HepG2 (cell line): ENCODE measurements around the gene CASKIN2. TPM values are rescaled to one million over a fixed set of nuclear protein-coding genes. Genes with fewer than 3 reads are reported as not detected.
A peak's percentile ranks its signal among the peaks of the same experiment; 100 is the strongest.

Experiments used
- ATAC-seq: fragments of 200-7000 bp; cut with Tn5 transposase; 3 replicates; pipeline ENCODE4 v1.9.1; 2020; ENCODE audit warnings: mild to moderate bottlenecking, moderate library complexity
- BruUV-seq: library from RNA; stranded (reverse); fragments of 400-500 nt; replicated peaks from 2 replicates; lab custom pipeline; 2021; lab: Mats Ljungman, UMichigan
- CTCF ChIA-PET: fragments of 300-600 bp; formaldehyde crosslinking; extraction: SDS; loops from one replicate; lab custom pipeline; 2021; ENCODE audit warnings: low total read pairs, inconsistent platforms, low intra/inter-chr PET ratio; lab: Yijun Ruan, JAX
- POLR2A ChIA-PET: fragments of 350-600 bp; sonication (Branson Sonifier 250); formaldehyde crosslinking; loops from one replicate; lab custom pipeline; 2020; ENCODE audit warnings: antibody characterized with exemption, inconsistent platforms; lab: Yijun Ruan, JAX
- DNase-seq: peaks from one replicate; pipeline ENCODE4 v3.0.0-alpha.2; 2015; ENCODE audit warnings: low spot score
- FAIRE-seq: peaks from 3 replicates; lab custom pipeline; 2011; peaks lifted over from hg19 to GRCh38; lab: Jason Lieb, UNC
- H2AFZ ChIP-seq: one replicate; pipeline ENCODE4 v1.6.1; 2011; ENCODE audit warnings: low read length, inconsistent platforms
- H3K27ac ChIP-seq: fragments of 300-600 bp; 3 replicates; pipeline ENCODE4 v1.8.0; 2011; ENCODE audit warnings: mixed run types, mild to moderate bottlenecking, mixed read lengths, low read length, inconsistent platforms; ENCODE audit not compliant: insufficient read depth; ENCODE audit errors: extremely low read length
- H3K27me3 ChIP-seq, 2 experiments: fragments of 200-600 bp in 1 of 2; 2 replicates in 1 of 2; 3 replicates in 1 of 2; pipeline versions ENCODE4 v1.6.0 to v1.8.0; 2011; ENCODE audit warnings: low read length in 2 of 2, mild to moderate bottlenecking in 2 of 2, moderate library complexity in 2 of 2, inconsistent platforms in 1 of 2; ENCODE audit not compliant: insufficient read depth in 2 of 2, control insufficient read depth in 1 of 2
- H3K36me3 ChIP-seq, 2 experiments: fragments of 200-600 bp in 1 of 2; replicated peaks in 1 of 2; 2 replicates in 1 of 2; 3 replicates in 1 of 2; pipeline versions ENCODE4 v1.5.1 to v1.8.0; 2011; ENCODE audit warnings: low read length in 2 of 2, inconsistent platforms in 1 of 2; ENCODE audit not compliant: insufficient read depth in 2 of 2, control insufficient read depth in 1 of 2
- H3K4me1 ChIP-seq: 2 replicates; pipeline ENCODE4 v1.5.1; 2012; ENCODE audit warnings: low read length, inconsistent platforms; ENCODE audit not compliant: insufficient read depth
- H3K4me2 ChIP-seq: 2 replicates; pipeline ENCODE4 v1.6.0; 2011; ENCODE audit warnings: low read depth, low read length, inconsistent platforms
- H3K4me3 ChIP-seq, 3 experiments: fragments of 200-600 bp in 1 of 3; sonication (generic), shearing (Covaris generic) in 1 of 3; replicated peaks in 1 of 3; 2 replicates each; pipeline ENCODE4 v1.5.1; 2011 to 2016; ENCODE audit warnings: low read length in 3 of 3, inconsistent platforms in 2 of 3, low read depth in 2 of 3, mild to moderate bottlenecking in 2 of 3, control low read depth in 1 of 3, mixed read lengths in 1 of 3; ENCODE audit not compliant: insufficient read depth in 1 of 3
- H3K79me2 ChIP-seq: one replicate; pipeline ENCODE4 v1.6.1; 2011; ENCODE audit warnings: low read length, inconsistent platforms; ENCODE audit not compliant: insufficient read depth
- H3K9ac ChIP-seq: 2 replicates; pipeline ENCODE4 v1.6.0; 2011; ENCODE audit warnings: mild to moderate bottlenecking, low read depth, low read length, inconsistent platforms; ENCODE audit not compliant: insufficient read depth
- H3K9me3 ChIP-seq: 2 replicates; pipeline ENCODE4 v1.5.1; 2012; ENCODE audit warnings: mild to moderate bottlenecking, low read length
- H4K20me1 ChIP-seq: 2 replicates; pipeline ENCODE4 v1.6.0; 2011; ENCODE audit warnings: inconsistent platforms, mild to moderate bottlenecking, low read length, moderate library complexity; ENCODE audit not compliant: insufficient read depth
- CBX1 ChIP-seq: IDR thresholded peaks from one replicate; pipeline ENCODE4 v1.6.1; 2016; ENCODE audit warnings: antibody characterized with exemption, low read depth
- ETV6 ChIP-seq: sonication (generic); formaldehyde crosslinking; conservative IDR thresholded peaks from 2 replicates; pipeline ENCODE4 v1.4.0; 2020; ENCODE audit warnings: missing genetic modification reagents
- HDAC1 ChIP-seq: sonication (generic); formaldehyde crosslinking; IDR thresholded peaks from 2 replicates; pipeline ENCODE4 v1.5.1; 2020; ENCODE audit warnings: mild to moderate bottlenecking, missing genetic modification reagents
- HNRNPL ChIP-seq: fragments of 200-400 bp; formaldehyde crosslinking; IDR thresholded peaks from 2 replicates; pipeline ENCODE4 v1.6.1; 2017; ENCODE audit warnings: mild to moderate bottlenecking, low read depth, low read length
- HOXA3 ChIP-seq: sonication (generic); formaldehyde crosslinking; IDR thresholded peaks from 2 replicates; pipeline ENCODE4 v1.5.0; 2020; ENCODE audit warnings: missing genetic modification reagents
- MEIS1 ChIP-seq: sonication (generic); formaldehyde crosslinking; IDR thresholded peaks from 2 replicates; pipeline ENCODE4 v1.9.0; 2021; ENCODE audit warnings: mild to moderate bottlenecking, missing genetic modification reagents, moderate library complexity, borderline replicate concordance
- POLR2AphosphoS5 ChIP-seq: IDR thresholded peaks from 2 replicates; pipeline ENCODE4 v1.6.1; 2012; ENCODE audit warnings: low read depth, low read length
- RCOR2 ChIP-seq: IDR thresholded peaks from 2 replicates; pipeline ENCODE4 v1.6.1; 2016; ENCODE audit warnings: missing biosample characterization, missing genetic modification reagents
- SMAD1 ChIP-seq: sonication (generic); formaldehyde crosslinking; IDR thresholded peaks from 2 replicates; pipeline ENCODE4 v1.4.0; 2020; ENCODE audit warnings: missing genetic modification reagents, low read depth, mild to moderate bottlenecking, borderline replicate concordance
- SMARCE1 ChIP-seq: fragments of 450-650 bp; IDR thresholded peaks from 2 replicates; pipeline ENCODE4 v1.6.1; 2017; ENCODE audit warnings: borderline replicate concordance
- THYN1 ChIP-seq: sonication (generic); formaldehyde crosslinking; IDR thresholded peaks from 2 replicates; pipeline ENCODE4 v1.8.1; 2023; ENCODE audit warnings: low read depth, mild to moderate bottlenecking, moderate library complexity, missing genetic modification reagents, borderline replicate concordance
- ZKSCAN8 ChIP-seq: IDR thresholded peaks from 2 replicates; pipeline ENCODE4 v1.6.1; 2016; ENCODE audit warnings: borderline replicate concordance, missing genetic modification reagents, missing compliant biosample characterization
- ZNF121 ChIP-seq: sonication (generic); formaldehyde crosslinking; IDR thresholded peaks from 2 replicates; pipeline ENCODE4 v1.5.0; 2020; ENCODE audit warnings: mild to moderate bottlenecking, missing genetic modification reagents
- ZNF17 ChIP-seq: sonication (generic); formaldehyde crosslinking; IDR thresholded peaks from 2 replicates; pipeline ENCODE4 v1.5.0; 2020; ENCODE audit warnings: mild to moderate bottlenecking, missing genetic modification reagents
- ZNF382 ChIP-seq: sonication (generic); formaldehyde crosslinking; IDR thresholded peaks from 2 replicates; pipeline ENCODE4 v1.5.0; 2020; ENCODE audit warnings: missing genetic modification reagents, mild to moderate bottlenecking, borderline replicate concordance
- ZNF503 ChIP-seq: sonication (generic); formaldehyde crosslinking; IDR thresholded peaks from 2 replicates; pipeline ENCODE4 v1.4.0; 2020; ENCODE audit warnings: missing genetic modification reagents
- WGBS: methylation state at CpG from one replicate; pipeline ENCODE4 v1.1.6; 2017; ENCODE audit warnings: low lambda C conversion rate; 5-methylcytosine and 5-hydroxymethylcytosine counted together
- in situ Hi-C: cut with HindIII; loops from 2 replicates; pipeline ENCODE4 v1.10.0; 2017; ENCODE audit warnings: low pct_unique_long_range_greater_than_20kb; ENCODE audit not compliant: extremely low pct_ligation_motif_present
- intact Hi-C: fragments of 100-400 bp; cut with micrococcal nuclease; formaldehyde crosslinking; loops from one replicate; pipeline ENCODE4 v1.10.0; 2022; ENCODE audit not compliant: unreplicated experiment
- polyA plus RNA-seq, 8 experiments: library from polyadenylated mRNA; depleted of rRNA in 3 of 8; stranded (reverse) in 7 of 8; unstranded in 1 of 8; fragments of >200 nt; fragmentation: Illumina TruSeq in 4 of 8; extraction: Trizol in 4 of 8; gene quantifications; 2 replicates each; pipeline versions ENCODE4 v1.2.1 to v1.2.3, GENCODE V29; 2011 to 2016; ENCODE audit warnings: low read depth in 4 of 8, missing spikeins in 1 of 8, mixed read lengths in 1 of 8; ENCODE audit not compliant: insufficient read depth in 1 of 8
- total RNA-seq, 5 experiments: library from RNA; depleted of rRNA; stranded (reverse); fragments of >200 nt; fragmentation: Illumina TruSeq; extraction: Trizol; gene quantifications; 2 replicates each; pipeline ENCODE4 v1.2.3, GENCODE V29; 2016; ENCODE audit warnings: low read depth in 1 of 5
- TF ChIP-seq, protein P1 (sequence below): sonication (generic); formaldehyde crosslinking; IDR thresholded peaks from 2 replicates; pipeline ENCODE4 v1.4.0; 2020; ENCODE audit warnings: missing genetic modification reagents
- TF ChIP-seq, protein P2 (sequence below): IDR thresholded peaks from 2 replicates; pipeline ENCODE4 v1.6.1; 2016; ENCODE audit warnings: missing compliant biosample characterization, missing genetic modification reagents, borderline replicate concordance

Gene CASKIN2
- total and polyA plus RNA-seq, 2 of the 13 experiments (the other 11 are each of a cell fraction or from before 2014, with no cell fraction given), result 5.2 to 7.8 TPM

- H3K27ac ChIP-seq, result peak overlapping the region; percentile 57
- no peaks in the 10 kb centered on the region for H4K20me1 ChIP-seq
- WGBS, result 55% methylated on average over 14 of the region's 14 CpGs
- H3K4me1 ChIP-seq, result peaks cover 86% of the 10 kb centered on the region
- no peak overlapping the region for H2AFZ ChIP-seq
- ATAC-seq, result peak; percentile 58
- no TSS peak for BruUV-seq
- H3K36me3 ChIP-seq, result peaks cover 1 to 5% of the 10 kb centered on the region in 2 experiments; a peak in 2 of 5 replicates
- in situ Hi-C loops (no loop called here), intact Hi-C loops (loop anchor here (1.0 kb wide), 1 partner anchor 27 kb away; the partner anchor contains the start of gene LLGL2)
- peak overlapping the region; percentile 60 for H3K4me2 ChIP-seq
- no peaks in the 10 kb centered on the region for H3K9me3 ChIP-seq
- peak; percentile 96 for FAIRE-seq
- H3K9ac ChIP-seq, result peak overlapping the region; percentile 38
- peak overlapping the region in 1 of 3 experiments; percentile 49; a peak in 1 of 6 replicates for H3K4me3 ChIP-seq
- CTCF ChIA-PET, result no interaction called here
- peak; percentile 94 for DNase-seq
- H3K27me3 ChIP-seq, result no peaks in the 10 kb centered on the region
- POLR2A ChIA-PET, result interaction anchor here (1.1 to 2.6 kb wide), 15 partner anchors 11 to 227 kb away, joined by 3 to 20 read pairs (median 5); partner anchors contain the start of genes LLGL2 and TSEN54
- H3K79me2 ChIP-seq, result no peaks in the 10 kb centered on the region
- TF ChIP-seq ETV6 (peak; percentile 53; the same call in 1 of the 2 replicates), HDAC1 (CRISPR knock-in tag) (0 out of 2 replicates have a peak, but pooled peaks have one; percentile 40), HOXA3 (CRISPR knock-in tag) (peak; percentile 67), THYN1 (CRISPR knock-in tag) (no peak), HNRNPL (no peak), CBX1 (no peak), ZNF17 (CRISPR knock-in tag) (no peak), ZKSCAN8 (CRISPR knock-in tag) (peak; percentile 74; the same call in 1 of the 2 replicates), ZNF503 (CRISPR knock-in tag) (peak; percentile 65; the same call in 1 of the 2 replicates), ZNF121 (CRISPR knock-in tag) (0 out of 2 replicates have a peak, but pooled peaks have one; percentile 45), SMARCE1 (no peak), RCOR2 (peak; percentile 70; the same call in 1 of the 2 replicates), MEIS1 (CRISPR knock-in tag) (0 out of 2 replicates have a peak, but pooled peaks have one; percentile 29), SMAD1 (CRISPR knock-in tag) (0 out of 2 replicates have a peak, but pooled peaks have one; percentile 48), POLR2AphosphoS5 (no peak), ZNF382 (CRISPR knock-in tag) (no peak)
- TF ChIP-seq, protein P1, sequence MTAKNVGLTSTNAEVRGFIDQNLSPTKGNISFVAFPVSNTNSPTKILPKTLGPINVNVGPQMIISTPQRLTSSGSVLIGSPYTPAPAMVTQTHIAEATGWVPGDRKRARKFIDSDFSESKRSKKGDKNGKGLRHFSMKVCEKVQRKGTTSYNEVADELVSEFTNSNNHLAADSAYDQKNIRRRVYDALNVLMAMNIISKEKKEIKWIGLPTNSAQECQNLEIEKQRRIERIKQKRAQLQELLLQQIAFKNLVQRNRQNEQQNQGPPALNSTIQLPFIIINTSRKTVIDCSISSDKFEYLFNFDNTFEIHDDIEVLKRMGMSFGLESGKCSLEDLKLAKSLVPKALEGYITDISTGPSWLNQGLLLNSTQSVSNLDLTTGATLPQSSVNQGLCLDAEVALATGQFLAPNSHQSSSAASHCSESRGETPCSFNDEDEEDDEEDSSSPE (CRISPR knock-in tag), result no peak
- TF ChIP-seq, protein P2, sequence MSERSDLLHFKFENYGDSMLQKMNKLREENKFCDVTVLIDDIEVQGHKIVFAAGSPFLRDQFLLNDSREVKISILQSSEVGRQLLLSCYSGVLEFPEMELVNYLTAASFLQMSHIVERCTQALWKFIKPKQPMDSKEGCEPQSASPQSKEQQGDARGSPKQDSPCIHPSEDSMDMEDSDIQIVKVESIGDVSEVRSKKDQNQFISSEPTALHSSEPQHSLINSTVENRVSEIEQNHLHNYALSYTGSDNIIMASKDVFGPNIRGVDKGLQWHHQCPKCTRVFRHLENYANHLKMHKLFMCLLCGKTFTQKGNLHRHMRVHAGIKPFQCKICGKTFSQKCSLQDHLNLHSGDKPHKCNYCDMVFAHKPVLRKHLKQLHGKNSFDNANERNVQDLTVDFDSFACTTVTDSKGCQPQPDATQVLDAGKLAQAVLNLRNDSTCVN (CRISPR knock-in tag), result no peak
Observed at GRCh38 chr17:75552425-75553294, 37.3 kb upstream of the CASKIN2 start.
